NCI-H510A (cell line): ENCODE measurements around the gene SLC22A9.

Experiments used
- DNase-seq: peaks from one replicate; lab custom pipeline; 2025; lab: John Stamatoyannopoulos, UW

SLC22A9 gene

GRCh38 chr11:63445118-63445517 is 75.5 kb downstream of the SLC22A9 start:
- no peak for DNase-seq

DNA sequence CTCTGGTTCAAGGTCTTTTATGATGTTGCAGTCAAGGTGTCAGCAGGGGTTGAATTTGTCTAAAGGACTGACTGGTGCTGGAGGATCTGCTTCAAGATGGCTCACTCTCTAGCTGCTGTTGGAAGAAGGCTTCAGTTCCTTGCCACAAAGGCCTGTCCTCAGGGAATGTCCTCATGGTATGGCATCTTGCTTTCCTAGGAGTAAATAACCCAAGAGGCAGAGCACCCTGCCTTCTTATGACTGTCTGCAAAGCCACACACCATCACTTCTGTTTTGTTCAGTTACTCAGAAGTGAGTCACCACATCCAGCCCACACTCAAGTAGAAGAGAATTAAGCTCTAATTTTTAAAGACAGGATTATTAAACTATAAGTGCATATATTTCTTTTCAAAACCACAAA is 76.1 kb downstream of the SLC22A9 start:
- no peak for DNase-seq

DNA sequence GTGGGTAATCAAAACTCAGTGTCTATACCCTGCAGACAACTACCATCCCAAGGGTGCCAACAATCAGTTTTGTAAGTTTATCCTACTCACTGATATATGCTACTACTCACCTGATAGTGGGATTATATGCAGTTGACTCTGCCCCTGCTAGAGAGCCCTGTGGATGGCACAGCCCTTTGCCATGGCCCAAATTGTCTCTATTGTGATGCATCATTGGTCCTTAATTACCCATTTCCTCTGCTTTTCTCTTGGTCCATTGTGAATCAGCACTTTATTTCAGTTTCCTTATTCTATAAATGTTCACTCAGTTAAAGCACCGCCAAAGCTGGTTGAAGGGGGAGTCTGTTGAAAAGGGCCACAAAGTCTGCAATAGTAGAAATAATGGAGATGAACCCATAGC is 79.1 kb downstream of the SLC22A9 start:
- no peak for DNase-seq

DNA sequence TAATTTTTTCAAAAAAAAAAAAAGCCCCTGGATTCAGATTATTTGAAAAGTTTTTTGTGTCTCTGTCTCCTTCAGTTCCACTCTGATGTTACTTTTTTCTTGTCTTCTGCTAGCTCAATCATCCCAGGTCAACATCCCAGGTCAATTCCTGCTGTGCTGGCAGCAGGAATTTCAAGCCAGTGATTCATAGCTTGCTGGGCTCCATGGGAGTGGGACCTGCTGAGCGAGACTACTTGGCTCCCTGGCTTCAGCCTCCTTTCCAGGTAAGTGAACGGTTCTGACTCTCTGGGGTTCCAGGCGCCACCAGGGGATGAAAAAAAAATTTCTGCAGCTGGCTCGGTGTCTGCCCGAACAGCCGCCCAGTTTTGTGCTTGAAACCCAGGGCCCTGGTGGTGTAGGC is 90.0 kb downstream of the SLC22A9 start:
- DNase-seq = no peak
